ENCODE measurements around the gene TEX22.

DNA sequence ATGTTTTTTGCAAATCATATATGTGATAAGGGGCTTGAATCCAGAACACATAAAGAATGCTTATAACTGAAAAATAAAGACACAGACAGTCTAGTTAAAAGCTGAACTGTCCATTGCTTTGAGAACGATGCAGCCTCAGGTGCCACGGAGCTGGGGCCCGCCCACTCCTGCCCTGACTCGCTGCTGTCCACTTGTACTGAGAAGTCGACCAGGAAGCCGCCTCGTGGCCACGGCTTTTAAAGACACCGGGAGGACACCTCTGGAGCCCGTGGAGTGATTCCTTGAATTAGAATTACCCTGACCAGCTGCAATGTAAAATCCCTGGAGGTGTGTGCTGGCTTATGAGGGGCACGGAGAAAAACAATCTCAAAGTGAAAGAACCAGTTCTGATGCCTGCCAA is 23.9 kb upstream of the TEX22 start:
- TF ChIP-seq, protein P1, sequence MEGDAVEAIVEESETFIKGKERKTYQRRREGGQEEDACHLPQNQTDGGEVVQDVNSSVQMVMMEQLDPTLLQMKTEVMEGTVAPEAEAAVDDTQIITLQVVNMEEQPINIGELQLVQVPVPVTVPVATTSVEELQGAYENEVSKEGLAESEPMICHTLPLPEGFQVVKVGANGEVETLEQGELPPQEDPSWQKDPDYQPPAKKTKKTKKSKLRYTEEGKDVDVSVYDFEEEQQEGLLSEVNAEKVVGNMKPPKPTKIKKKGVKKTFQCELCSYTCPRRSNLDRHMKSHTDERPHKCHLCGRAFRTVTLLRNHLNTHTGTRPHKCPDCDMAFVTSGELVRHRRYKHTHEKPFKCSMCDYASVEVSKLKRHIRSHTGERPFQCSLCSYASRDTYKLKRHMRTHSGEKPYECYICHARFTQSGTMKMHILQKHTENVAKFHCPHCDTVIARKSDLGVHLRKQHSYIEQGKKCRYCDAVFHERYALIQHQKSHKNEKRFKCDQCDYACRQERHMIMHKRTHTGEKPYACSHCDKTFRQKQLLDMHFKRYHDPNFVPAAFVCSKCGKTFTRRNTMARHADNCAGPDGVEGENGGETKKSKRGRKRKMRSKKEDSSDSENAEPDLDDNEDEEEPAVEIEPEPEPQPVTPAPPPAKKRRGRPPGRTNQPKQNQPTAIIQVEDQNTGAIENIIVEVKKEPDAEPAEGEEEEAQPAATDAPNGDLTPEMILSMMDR (tag by site-specific recombination; IDR thresholded peaks at IDR 0.05) = no peak
- TF ChIP-seq SP3 (tag by site-specific recombination; IDR thresholded peaks at IDR 0.05) (no peak), ZNF24 (tag by site-specific recombination; IDR thresholded peaks at IDR 0.05) (no peak), ZBTB17 (tag by site-specific recombination; IDR thresholded peaks at IDR 0.05) (no peak), PATZ1 (tag by site-specific recombination; IDR thresholded peaks at IDR 0.05) (no peak), REST (tag by site-specific recombination; IDR thresholded peaks at IDR 0.05) (no peak), SP2 (tag by site-specific recombination; IDR thresholded peaks at IDR 0.05) (no peak)
